ENCODE data around the gene KBTBD7. TPM values are rescaled to one million over a fixed set of nuclear protein-coding genes. Genes with fewer than 3 reads are reported as not detected.

Gene KBTBD7
- total RNA-seq, 1 experiment from 2014 or later: 5.5 TPM

- TF ChIP-seq TCF7L2 (IDR thresholded peaks at IDR 0.05; ENCODE audit: low read depth, low read length) (no peak), POLR2AphosphoS5 (IDR thresholded peaks at IDR 0.05; ENCODE audit: low read depth, low read length) (no peak), SIN3A (IDR thresholded peaks at IDR 0.05; ENCODE audit: borderline replicate concordance, insufficient read depth, low read depth, low read length) (no peak)
- TF ChIP-seq, protein P1, sequence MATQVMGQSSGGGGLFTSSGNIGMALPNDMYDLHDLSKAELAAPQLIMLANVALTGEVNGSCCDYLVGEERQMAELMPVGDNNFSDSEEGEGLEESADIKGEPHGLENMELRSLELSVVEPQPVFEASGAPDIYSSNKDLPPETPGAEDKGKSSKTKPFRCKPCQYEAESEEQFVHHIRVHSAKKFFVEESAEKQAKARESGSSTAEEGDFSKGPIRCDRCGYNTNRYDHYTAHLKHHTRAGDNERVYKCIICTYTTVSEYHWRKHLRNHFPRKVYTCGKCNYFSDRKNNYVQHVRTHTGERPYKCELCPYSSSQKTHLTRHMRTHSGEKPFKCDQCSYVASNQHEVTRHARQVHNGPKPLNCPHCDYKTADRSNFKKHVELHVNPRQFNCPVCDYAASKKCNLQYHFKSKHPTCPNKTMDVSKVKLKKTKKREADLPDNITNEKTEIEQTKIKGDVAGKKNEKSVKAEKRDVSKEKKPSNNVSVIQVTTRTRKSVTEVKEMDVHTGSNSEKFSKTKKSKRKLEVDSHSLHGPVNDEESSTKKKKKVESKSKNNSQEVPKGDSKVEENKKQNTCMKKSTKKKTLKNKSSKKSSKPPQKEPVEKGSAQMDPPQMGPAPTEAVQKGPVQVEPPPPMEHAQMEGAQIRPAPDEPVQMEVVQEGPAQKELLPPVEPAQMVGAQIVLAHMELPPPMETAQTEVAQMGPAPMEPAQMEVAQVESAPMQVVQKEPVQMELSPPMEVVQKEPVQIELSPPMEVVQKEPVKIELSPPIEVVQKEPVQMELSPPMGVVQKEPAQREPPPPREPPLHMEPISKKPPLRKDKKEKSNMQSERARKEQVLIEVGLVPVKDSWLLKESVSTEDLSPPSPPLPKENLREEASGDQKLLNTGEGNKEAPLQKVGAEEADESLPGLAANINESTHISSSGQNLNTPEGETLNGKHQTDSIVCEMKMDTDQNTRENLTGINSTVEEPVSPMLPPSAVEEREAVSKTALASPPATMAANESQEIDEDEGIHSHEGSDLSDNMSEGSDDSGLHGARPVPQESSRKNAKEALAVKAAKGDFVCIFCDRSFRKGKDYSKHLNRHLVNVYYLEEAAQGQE (IDR thresholded peaks at IDR 0.05; ENCODE audit: insufficient read depth in 1 of 2, low read depth in 2 of 2, low read length in 1 of 2): no peak
- TF ChIP-seq, protein P2, sequence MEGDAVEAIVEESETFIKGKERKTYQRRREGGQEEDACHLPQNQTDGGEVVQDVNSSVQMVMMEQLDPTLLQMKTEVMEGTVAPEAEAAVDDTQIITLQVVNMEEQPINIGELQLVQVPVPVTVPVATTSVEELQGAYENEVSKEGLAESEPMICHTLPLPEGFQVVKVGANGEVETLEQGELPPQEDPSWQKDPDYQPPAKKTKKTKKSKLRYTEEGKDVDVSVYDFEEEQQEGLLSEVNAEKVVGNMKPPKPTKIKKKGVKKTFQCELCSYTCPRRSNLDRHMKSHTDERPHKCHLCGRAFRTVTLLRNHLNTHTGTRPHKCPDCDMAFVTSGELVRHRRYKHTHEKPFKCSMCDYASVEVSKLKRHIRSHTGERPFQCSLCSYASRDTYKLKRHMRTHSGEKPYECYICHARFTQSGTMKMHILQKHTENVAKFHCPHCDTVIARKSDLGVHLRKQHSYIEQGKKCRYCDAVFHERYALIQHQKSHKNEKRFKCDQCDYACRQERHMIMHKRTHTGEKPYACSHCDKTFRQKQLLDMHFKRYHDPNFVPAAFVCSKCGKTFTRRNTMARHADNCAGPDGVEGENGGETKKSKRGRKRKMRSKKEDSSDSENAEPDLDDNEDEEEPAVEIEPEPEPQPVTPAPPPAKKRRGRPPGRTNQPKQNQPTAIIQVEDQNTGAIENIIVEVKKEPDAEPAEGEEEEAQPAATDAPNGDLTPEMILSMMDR (IDR thresholded peaks at IDR 0.05): no peak
- ChIA-PET CTCF (no interaction called here), POLR2A (no interaction called here)
- Histone ChIP-seq H3K36me3 (ENCODE audit: control insufficient read depth, insufficient read depth, low read length) (no peaks in the 10 kb centered on the region), H3K4me1 (ENCODE audit: control insufficient read depth, insufficient read depth, low read length) (no peaks in the 10 kb centered on the region), H3K27ac (ENCODE audit: low read length) (no peak overlapping the region), H3K4me3 (ENCODE audit: low read depth in 2 of 2, low read length in 2 of 2) (no peak overlapping the region), H3K27me3 (ENCODE audit: control insufficient read depth, insufficient read depth, low read length) (no peaks in the 10 kb centered on the region), H3K9me3 (ENCODE audit: control insufficient read depth, insufficient read depth, low read depth, low read length) (peaks cover 12% of the 10 kb centered on the region; the same call in 1 of the 2 replicates)
- in situ Hi-C loops (cut with HindIII; ENCODE audit: low pct_unique_long_range_greater_than_20kb, low sequenced_read_pairs): no loop called here
- DNase-seq (ENCODE audit: low read depth, low spot score): no peak
- no TSS peak for BruUV-seq (replicated peaks)
- no peak for ATAC-seq
- intact Hi-C loops (cut with micrococcal nuclease; ENCODE audit: unreplicated experiment): no loop called here
These were observed 45.7 kb downstream of the KBTBD7 start for GRCh38 chr13:41148419-41149283.

DNA sequence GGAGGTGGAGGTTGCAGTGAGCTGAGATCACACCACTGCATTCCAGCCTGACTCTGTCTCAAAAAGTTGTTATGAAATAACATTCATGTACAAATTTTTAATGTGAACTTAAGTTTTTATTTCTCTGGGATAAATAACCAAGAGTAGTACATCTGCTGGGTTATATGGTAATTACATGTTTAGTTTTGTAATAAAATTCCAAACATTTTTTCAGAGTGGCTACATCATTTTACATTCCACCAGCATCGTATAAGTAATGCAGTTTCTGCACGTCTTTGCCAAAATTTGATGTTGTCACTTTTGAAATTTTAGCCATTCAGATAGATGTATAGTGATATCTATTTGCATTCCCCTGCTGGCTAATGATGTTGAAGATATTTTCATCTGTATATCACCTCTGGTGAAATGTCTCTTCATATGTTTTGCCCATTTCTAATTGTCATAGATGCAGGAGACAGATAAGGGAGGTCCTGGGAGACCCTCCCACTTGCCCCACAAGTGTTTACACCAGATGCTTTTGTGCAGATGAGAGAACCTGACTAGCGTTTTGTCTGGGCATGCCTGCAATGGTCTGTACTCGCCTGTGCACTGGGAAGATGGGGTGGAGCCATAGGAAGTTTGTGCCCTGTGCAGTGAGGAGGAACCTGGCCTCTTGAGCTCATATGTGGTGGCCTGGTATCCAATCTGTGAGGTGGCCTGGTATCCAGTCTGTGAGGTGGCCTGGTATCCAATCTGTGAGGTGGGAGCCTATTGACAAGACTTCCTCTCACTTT is 49.0 kb downstream of the KBTBD7 start:
- DNase-seq (ENCODE audit: low read depth, low spot score) (no peak), ATAC-seq (no peak)
- CTCF ChIA-PET: no interaction called here
- Histone ChIP-seq H3K4me1 (ENCODE audit: control insufficient read depth, insufficient read depth, low read length) (no peaks in the 10 kb centered on the region), H3K36me3 (ENCODE audit: control insufficient read depth, insufficient read depth, low read length) (no peaks in the 10 kb centered on the region), H3K9me3 (ENCODE audit: control insufficient read depth, insufficient read depth, low read depth, low read length) (peaks cover 12% of the 10 kb centered on the region; the same call in 1 of the 2 replicates), H3K4me3 (ENCODE audit: low read depth in 2 of 2, low read length in 2 of 2) (no peak overlapping the region), H3K27me3 (ENCODE audit: control insufficient read depth, insufficient read depth, low read length) (no peaks in the 10 kb centered on the region), H3K27ac (ENCODE audit: low read length) (no peak overlapping the region)
- POLR2A ChIA-PET: no interaction called here
- in situ Hi-C loops (cut with HindIII; ENCODE audit: low pct_unique_long_range_greater_than_20kb, low sequenced_read_pairs): no loop called here
- TF ChIP-seq, protein P2 (IDR thresholded peaks at IDR 0.05): no peak
- no peak for TF ChIP-seq POLR2AphosphoS5 (IDR thresholded peaks at IDR 0.05; ENCODE audit: low read depth, low read length)
- no peak for TF ChIP-seq TCF7L2 (IDR thresholded peaks at IDR 0.05; ENCODE audit: low read depth, low read length)
- TF ChIP-seq, protein P1 (IDR thresholded peaks at IDR 0.05; ENCODE audit: insufficient read depth in 1 of 2, low read depth in 2 of 2, low read length in 1 of 2): no peak
- TF ChIP-seq SIN3A (IDR thresholded peaks at IDR 0.05; ENCODE audit: borderline replicate concordance, insufficient read depth, low read depth, low read length): no peak
- BruUV-seq (replicated peaks): no TSS peak
- intact Hi-C loops (cut with micrococcal nuclease; ENCODE audit: unreplicated experiment): no loop called here
